Lower lobe of right lung (tissue), 2 donors: ENCODE data around the gene TIGD7. TPM values are rescaled to one million over a fixed set of nuclear protein-coding genes. Genes with fewer than 3 reads are reported as not detected.

Experiments
- ATAC-seq, 2 donors: fragments of 200-7000 bp; cut with Tn5 transposase; one replicate each; pipeline ENCODE4 v1.9.1; 2020 to 2022; ENCODE audit warnings: mild to moderate bottlenecking in 2 of 2, moderate library complexity in 2 of 2
- DNase-seq: peaks from one replicate; pipeline ENCODE4 v3.0.0-alpha.2; 2020
- H3K27ac ChIP-seq: fragments of 200-600 bp; one replicate; pipeline ENCODE4 v1.8.0; 2022
- H3K27me3 ChIP-seq: fragments of 200-600 bp; one replicate; pipeline ENCODE4 v1.8.0; 2022; ENCODE audit warnings: low read depth
- H3K36me3 ChIP-seq: fragments of 200-600 bp; one replicate; pipeline ENCODE4 v1.8.0; 2022; ENCODE audit warnings: mild to moderate bottlenecking
- H3K4me1 ChIP-seq: fragments of 200-600 bp; one replicate; pipeline ENCODE4 v1.8.0; 2022
- H3K4me3 ChIP-seq: fragments of 200-600 bp; one replicate; pipeline ENCODE4 v1.8.0; 2022; ENCODE audit warnings: mild to moderate bottlenecking
- H3K9me3 ChIP-seq: fragments of 200-600 bp; one replicate; pipeline ENCODE4 v1.8.0; 2022
- CTCF ChIP-seq: fragments of 200-600 bp; IDR thresholded peaks from one replicate; pipeline ENCODE4 v1.8.0; 2022; ENCODE audit warnings: antibody characterized with exemption, mild to moderate bottlenecking
- intact Hi-C: fragments of 100-400 bp; cut with DNase I; formaldehyde crosslinking; loops from one replicate; pipeline ENCODE4 v1.11.0; 2022
- total RNA-seq: library from RNA; stranded (reverse); fragmentation: NEBNext Ultra II Directional; extraction: Animal tissue kit (Norgen Biotek cat#: 25700); gene quantifications from one replicate; pipeline ENCODE4 v1.2.1, GENCODE V29; 2021
- donor health status: DM: no; HTN: yes; CAD: no; lungs with severe emphysema.

Gene TIGD7
- total RNA-seq, 1 donor from 2014 or later = 5.3 TPM

- peaks cover 10% of the 10 kb centered on the region for H3K4me1 ChIP-seq
- ATAC-seq = no peak
- peaks cover 5% of the 10 kb centered on the region for H3K27me3 ChIP-seq
- H3K27ac ChIP-seq = no peak overlapping the region
- no peak for TF ChIP-seq CTCF
- no peaks in the 10 kb centered on the region for H3K36me3 ChIP-seq
- H3K4me3 ChIP-seq = peak overlapping the region; percentile 46
- no peak for DNase-seq
- no peaks in the 10 kb centered on the region for H3K9me3 ChIP-seq
- intact Hi-C loops = no loop called here
Observed at GRCh38 chr16:3256866-3257465, 48.3 kb downstream of the TIGD7 start.

DNA sequence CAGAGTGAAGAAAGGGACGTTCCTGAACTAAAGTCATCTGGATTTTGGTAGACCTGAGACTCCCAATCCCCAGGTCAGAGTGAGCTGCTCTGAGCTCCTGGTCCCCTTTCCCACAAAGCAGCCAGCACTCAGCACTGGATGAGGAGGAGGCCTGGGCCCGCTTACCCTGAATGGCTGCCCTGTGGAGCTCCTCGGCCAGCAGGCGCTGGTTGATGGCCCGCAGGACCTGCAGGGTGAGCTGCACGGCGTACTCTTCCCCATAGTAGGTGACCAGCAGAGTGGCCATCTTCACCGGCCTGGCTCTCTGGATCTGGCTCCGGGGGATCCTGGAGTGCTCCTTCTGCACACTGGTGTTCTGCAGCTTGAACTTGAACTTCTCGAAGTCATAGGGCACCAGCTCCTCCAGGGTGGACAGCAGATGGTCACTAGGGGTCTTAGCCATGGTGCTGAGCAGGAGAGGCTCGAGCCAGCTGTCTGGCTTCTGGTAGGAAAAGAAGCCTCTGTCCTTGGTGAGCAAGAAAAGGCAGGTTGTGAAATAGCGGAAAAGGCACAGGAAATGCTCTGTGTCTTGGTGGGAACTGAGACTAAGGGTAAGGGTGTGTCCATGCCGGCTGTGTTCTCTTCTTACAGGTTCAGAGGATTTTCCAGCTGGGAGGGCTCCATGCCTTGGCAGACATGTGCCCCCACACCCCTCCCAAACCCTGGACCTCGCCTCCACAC, 48.9 kb downstream of the TIGD7 start, which contains the start of gene MEFV:
Gene MEFV (minus strand): TSS at position 488 of the 720 bp plus-strand sequence. CDS start 46 bp downstream, at position 442.
- no peaks in the 10 kb centered on the region for H3K9me3 ChIP-seq
- intact Hi-C loops = no loop called here
- no peak for DNase-seq
- peak within 1 kb of the TSS; percentile 46 for H3K4me3 ChIP-seq
- ATAC-seq = peak; percentile 61 to 69
- H3K27me3 ChIP-seq = peaks cover 5% of the 10 kb centered on the region
- no peaks in the 10 kb centered on the region for H3K36me3 ChIP-seq
- no peak for TF ChIP-seq CTCF
- peaks cover 10% of the 10 kb centered on the region for H3K4me1 ChIP-seq
- peak within 1 kb of the TSS; percentile 56 for H3K27ac ChIP-seq

GRCh38 chr16:3254309-3254708, 50.9 kb downstream of the TIGD7 start:
- no peak overlapping the region for H3K27ac ChIP-seq
- H3K9me3 ChIP-seq = no peaks in the 10 kb centered on the region
- H3K36me3 ChIP-seq = no peaks in the 10 kb centered on the region
- H3K4me1 ChIP-seq = peaks cover 10% of the 10 kb centered on the region
- ATAC-seq (no peak), DNase-seq (no peak)
- H3K27me3 ChIP-seq = peaks cover 5% of the 10 kb centered on the region
- intact Hi-C loops = no loop called here
- no peak for TF ChIP-seq CTCF
- H3K4me3 ChIP-seq = no peak overlapping the region

- Histone ChIP-seq H3K4me3 (no peak overlapping the region), H3K27me3 (peaks cover 5% of the 10 kb centered on the region), H3K9me3 (no peaks in the 10 kb centered on the region), H3K27ac (no peak overlapping the region), H3K4me1 (peaks cover 7% of the 10 kb centered on the region), H3K36me3 (no peaks in the 10 kb centered on the region)
- DNase-seq (no peak), ATAC-seq (no peak)
- intact Hi-C loops = no loop called here
- TF ChIP-seq CTCF = no peak
Observed at GRCh38 chr16:3252967-3253366, 52.3 kb downstream of the TIGD7 start.

DNA sequence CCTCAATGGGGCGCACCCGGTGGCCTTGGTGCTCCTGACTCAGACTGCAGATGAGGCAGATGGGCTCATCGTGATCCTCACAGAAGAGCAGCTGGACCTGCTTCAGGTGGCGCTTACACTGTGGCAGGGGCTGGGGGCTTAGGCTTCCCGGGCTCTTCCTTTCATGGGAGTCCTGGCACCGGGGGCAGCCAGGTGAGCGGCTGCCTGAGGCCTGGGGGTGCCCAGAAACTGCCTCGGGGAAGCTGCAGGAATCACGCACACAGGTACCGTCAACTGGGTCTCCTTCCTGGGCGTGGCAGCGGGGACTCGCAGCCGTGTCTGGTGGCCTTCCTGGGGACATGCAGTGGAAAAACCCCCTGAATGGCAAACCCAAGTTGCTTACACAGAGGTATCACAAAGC, 55.8 kb downstream of the TIGD7 start:
- intact Hi-C loops = no loop called here
- DNase-seq (no peak), ATAC-seq (no peak)
- no peak overlapping the region for H3K27ac ChIP-seq
- H3K4me3 ChIP-seq = no peak overlapping the region
- H3K9me3 ChIP-seq = no peaks in the 10 kb centered on the region
- H3K36me3 ChIP-seq = peaks cover 3% of the 10 kb centered on the region
- no peaks in the 10 kb centered on the region for H3K27me3 ChIP-seq
- no peak for TF ChIP-seq CTCF
- no peaks in the 10 kb centered on the region for H3K4me1 ChIP-seq
